ENCODE results near the gene FSIP1. TPM values are rescaled to one million over a fixed set of nuclear protein-coding genes. Genes with fewer than 3 reads are reported as not detected.
A peak's percentile ranks its signal among the peaks of the same experiment; 100 is the strongest.

Gene FSIP1
- total RNA-seq, 2 donors from 2014 or later = 4.1 to 5.3 TPM

- Histone ChIP-seq H3K9me3 (no peaks in the 10 kb centered on the region), H3K4me1 (no peaks in the 10 kb centered on the region), H3K36me3 (no peaks in the 10 kb centered on the region), H3K4me3 (no peak overlapping the region), H3K27ac (no peak overlapping the region), H3K9ac (ENCODE audit: low read depth in 2 of 2, low read length in 2 of 2) (no peak overlapping the region), H3K27me3 (no peaks in the 10 kb centered on the region)
- no peak for TF ChIP-seq CTCF (IDR thresholded peaks at IDR 0.05)
- intact Hi-C loops (cut with DNase I) = no loop called here
- DNase-seq = no peak
Measured at GRCh38 chr15:39777496-39777895, 5.1 kb downstream of the FSIP1 start.

GRCh38 chr15:39776068-39776467 lies 6.6 kb downstream of the FSIP1 start:
- no peak for DNase-seq
- no peaks in the 10 kb centered on the region for H3K9me3 ChIP-seq
- intact Hi-C loops (cut with DNase I) = no loop called here
- no peaks in the 10 kb centered on the region for H3K4me1 ChIP-seq
- H3K4me3 ChIP-seq = no peak overlapping the region
- H3K36me3 ChIP-seq = no peaks in the 10 kb centered on the region
- no peak overlapping the region for H3K9ac ChIP-seq (ENCODE audit: low read depth in 2 of 2, low read length in 2 of 2)
- no peak for TF ChIP-seq CTCF (IDR thresholded peaks at IDR 0.05)
- no peaks in the 10 kb centered on the region for H3K27me3 ChIP-seq
- H3K27ac ChIP-seq = no peak overlapping the region

GRCh38 chr15:39774688-39775267 lies 7.9 kb downstream of the FSIP1 start:
- intact Hi-C loops (cut with DNase I) = no loop called here
- no peak overlapping the region for H3K9ac ChIP-seq (ENCODE audit: low read depth in 2 of 2, low read length in 2 of 2)
- no peak overlapping the region for H3K27ac ChIP-seq
- no peaks in the 10 kb centered on the region for H3K27me3 ChIP-seq
- DNase-seq = no peak
- no peak overlapping the region for H3K4me3 ChIP-seq
- no peaks in the 10 kb centered on the region for H3K4me1 ChIP-seq
- H3K9me3 ChIP-seq = no peaks in the 10 kb centered on the region
- no peak for TF ChIP-seq CTCF (IDR thresholded peaks at IDR 0.05)
- H3K36me3 ChIP-seq = no peaks in the 10 kb centered on the region

- H3K4me1 ChIP-seq = no peaks in the 10 kb centered on the region
- intact Hi-C loops (cut with DNase I) = no loop called here
- H3K27me3 ChIP-seq = no peaks in the 10 kb centered on the region
- H3K9ac ChIP-seq (ENCODE audit: low read depth in 2 of 2, low read length in 2 of 2) = peak overlapping the region in 1 of 2 donors; percentile 41
- no peak overlapping the region for H3K4me3 ChIP-seq
- peak overlapping the region; percentile 26 for H3K27ac ChIP-seq
- H3K36me3 ChIP-seq = no peaks in the 10 kb centered on the region
- H3K9me3 ChIP-seq = no peaks in the 10 kb centered on the region
- no peak for TF ChIP-seq CTCF (IDR thresholded peaks at IDR 0.05)
- no peak for DNase-seq
Measured at GRCh38 chr15:39770748-39771689, 11.6 kb downstream of the FSIP1 start.

GRCh38 chr15:39767921-39768320 lies 14.7 kb downstream of the FSIP1 start:
- TF ChIP-seq CTCF (IDR thresholded peaks at IDR 0.05) = no peak
- intact Hi-C loops (cut with DNase I) = loop anchor here (10.0 kb wide), 1 partner anchor 1053 kb away; no protein-coding TSS in a partner anchor
- DNase-seq = no peak
- no peak overlapping the region for H3K9ac ChIP-seq (ENCODE audit: low read depth in 2 of 2, low read length in 2 of 2)
- no peak overlapping the region for H3K27ac ChIP-seq
- no peaks in the 10 kb centered on the region for H3K4me1 ChIP-seq
- H3K36me3 ChIP-seq = no peaks in the 10 kb centered on the region
- no peak overlapping the region for H3K4me3 ChIP-seq
- H3K27me3 ChIP-seq = no peaks in the 10 kb centered on the region
- no peaks in the 10 kb centered on the region for H3K9me3 ChIP-seq

All from colonic mucosa (tissue), 4 donors.